Vein endothelial cell (primary cell): ENCODE measurements around the gene FGF23. TPM values are rescaled to one million over a fixed set of nuclear protein-coding genes. Genes with fewer than 3 reads are reported as not detected.

Experiments used
- total RNA-seq: library from RNA; depleted of rRNA; stranded (reverse); fragments of >200 nt; gene quantifications from 2 replicates; pipeline ENCODE4 v1.2.3, GENCODE V29; 2012

The FGF23 gene
- total RNA-seq, result not detected in 2 replicates

DNA sequence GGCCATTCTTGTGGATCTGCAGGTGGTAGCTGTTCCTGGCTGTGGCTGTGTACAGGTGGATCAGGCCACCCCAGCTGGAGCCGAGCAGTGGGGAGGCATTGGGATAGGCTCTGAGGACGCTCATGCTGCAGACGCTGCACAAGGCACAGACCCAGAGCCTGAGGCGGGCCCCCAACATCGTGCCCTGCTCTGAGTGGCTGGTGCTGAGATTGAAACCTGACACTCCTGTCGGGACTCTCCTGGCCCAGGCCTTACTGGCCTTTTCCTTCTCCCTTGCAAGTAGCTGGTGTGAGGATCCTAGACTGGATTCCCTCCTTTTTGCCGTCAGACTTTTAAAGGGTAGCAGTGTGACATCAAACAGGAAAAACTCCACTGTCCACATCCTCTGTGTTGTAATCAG lies at the start of gene FGF23:
FGF23 (minus strand) TSS at position 308 of the 400 bp plus-strand sequence; CDS start at position 178, 130 bp downstream.

DNA sequence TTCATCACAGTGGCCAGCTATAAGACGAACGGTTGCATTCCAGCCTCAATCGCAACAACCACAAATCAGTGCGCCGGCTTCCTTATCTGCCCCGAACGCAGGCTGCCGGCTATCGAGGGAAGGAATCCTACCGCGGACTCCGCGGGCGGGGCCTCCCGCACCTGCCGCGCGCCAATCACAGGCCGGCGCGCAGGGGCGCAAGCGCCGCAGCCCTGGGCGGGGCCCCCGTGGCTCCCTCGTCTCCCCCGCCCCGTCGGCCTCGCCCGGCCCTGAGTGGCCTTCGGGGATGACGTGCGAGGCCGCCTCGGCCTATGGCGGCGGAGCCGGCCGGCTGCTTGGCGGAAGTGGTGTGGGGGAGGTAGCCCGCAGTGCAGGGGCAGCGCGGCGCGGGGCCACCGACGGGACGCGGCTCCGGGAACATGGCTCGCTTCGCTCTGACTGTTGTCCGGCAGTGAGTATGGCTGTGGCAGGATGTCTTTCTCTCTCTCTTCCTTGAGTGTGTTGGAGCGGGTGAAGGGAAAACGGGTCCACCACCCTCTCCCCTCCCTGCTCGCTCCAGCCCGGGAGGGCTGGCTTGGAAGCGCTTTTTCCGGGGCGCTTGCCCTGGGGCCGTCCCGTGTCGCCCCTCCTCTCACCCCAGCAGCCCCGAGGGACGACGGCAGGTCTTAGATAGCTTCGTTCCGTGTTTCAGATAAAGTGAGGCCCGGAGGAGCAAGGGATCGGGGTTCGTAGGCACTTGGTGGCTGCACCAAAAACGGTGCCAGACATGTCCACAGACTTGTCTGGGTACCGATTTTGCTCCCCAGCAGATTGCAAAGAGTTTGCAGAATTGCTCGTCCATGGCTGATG lies 58.4 kb downstream of the FGF23 start, which contains the start of gene TIGAR:
TIGAR (plus strand) TSS at position 361 of the 849 bp plus-strand sequence; CDS start at position 420, 59 bp downstream.

Other genes starting within 250 kb of the FGF23 start
- 130 and 258 TPM in 2 replicates for gene CCND2, start 106.0 kb downstream of the FGF23 start, total RNA-seq
- gene TIGAR, start 58.5 kb downstream of the FGF23 start, total RNA-seq, result 16.3 and 25.2 TPM in 2 replicates
- gene FGF6, start 66.1 kb upstream of the FGF23 start, total RNA-seq, result not detected in 2 replicates
- gene RAD51AP1, start 159.2 kb upstream of the FGF23 start, total RNA-seq, result 11.1 and 17.6 TPM in 2 replicates
- gene DYRK4, start 182.5 kb upstream of the FGF23 start, total RNA-seq, result 24.5 and 37.0 TPM in 2 replicates